Activated naive CD4-positive, alpha-beta T cell (primary cell): ENCODE measurements around the gene SURF6.
"Not testable (repeated sequence)": the region's sequence is repeated elsewhere in the genome, so short reads cannot be mapped to it uniquely, and the experiment has no call there.

Experiments used
- DNase-seq, 4 experiments: peaks; one replicate each; lab custom pipeline; 2025; lab: John Stamatoyannopoulos, UW

The SURF6 gene

DNA sequence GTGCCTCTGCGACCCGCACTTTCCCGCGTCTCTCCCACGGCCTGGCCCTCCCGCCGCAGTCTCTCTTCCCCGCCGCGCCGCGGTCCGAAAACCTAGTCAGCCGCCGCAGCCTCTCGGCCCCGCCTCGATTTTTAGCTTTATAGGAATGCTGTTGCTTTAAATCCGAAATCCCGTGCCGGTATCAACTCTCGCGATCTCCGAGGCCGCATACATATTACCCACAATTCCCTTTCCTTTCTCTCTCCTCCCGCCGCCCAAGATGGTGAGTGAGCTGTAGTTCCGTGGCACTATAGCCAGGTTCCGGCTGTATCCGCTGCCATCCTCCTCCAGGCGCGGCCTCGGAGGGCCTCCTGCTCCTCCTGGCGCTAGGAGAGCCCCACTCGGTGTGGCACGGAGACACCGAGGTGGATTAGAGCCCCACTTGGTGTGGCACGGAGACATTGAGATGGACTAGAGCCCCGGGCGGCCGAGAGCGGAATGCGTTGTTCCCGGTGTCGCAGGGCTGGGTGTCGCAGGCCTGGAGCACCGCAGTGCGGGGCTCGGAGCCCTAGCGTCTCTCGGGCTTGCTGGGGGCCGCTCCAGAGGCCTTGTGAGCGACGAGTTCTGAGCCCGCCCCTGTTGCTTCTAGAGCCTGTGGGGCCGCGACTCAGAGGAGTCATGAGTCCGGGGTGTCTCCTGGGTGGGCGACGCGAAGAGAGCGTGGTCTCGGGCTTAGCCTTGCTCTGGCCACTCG is 12.2 kb upstream of the SURF6 start, which contains the start of the genes MED22 and RPL7A:
Gene MED22, minus strand, starts transcription at position 147 of the 733 bp plus-strand sequence. CDS start 1,469 bp downstream, outside the sequence.
Gene RPL7A, plus strand, starts transcription at position 234 of the 733 bp plus-strand sequence. Its CDS starts 26 bp downstream, at position 260.
- peak; percentile 76 to 80 (median 76) for DNase-seq

DNA sequence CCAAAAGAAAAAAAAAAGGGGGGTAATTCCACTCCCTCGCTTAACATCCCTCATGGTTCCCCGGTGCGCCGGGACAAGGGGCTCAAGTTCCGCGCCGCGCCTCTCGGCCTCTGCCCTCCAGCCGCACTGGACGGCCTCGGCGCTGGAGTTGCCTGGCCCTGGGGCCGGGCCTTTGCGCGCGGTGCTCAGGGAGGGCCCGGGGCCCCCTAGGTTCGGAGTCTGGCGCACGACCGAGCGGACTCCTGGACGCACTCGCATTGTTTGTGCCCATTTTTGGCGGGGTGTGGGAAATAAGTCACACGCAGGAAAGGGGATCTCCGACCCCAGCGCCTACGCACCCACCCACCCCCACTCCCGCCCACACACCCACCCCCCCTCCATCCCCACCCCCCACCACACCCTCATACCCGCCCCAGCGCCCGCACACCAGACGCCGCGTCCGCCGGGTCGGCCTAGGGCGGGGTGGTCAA is 11.6 kb upstream of the SURF6 start:
- peak in 1 of 4 experiments; percentile 46 for DNase-seq

- DNase-seq, result no peak
Measured at GRCh38 chr9:133346021-133346785, 10.2 kb upstream of the SURF6 start.

GRCh38 chr9:133345596-133345995 is 9.6 kb upstream of the SURF6 start:
- DNase-seq, result no peak

DNA sequence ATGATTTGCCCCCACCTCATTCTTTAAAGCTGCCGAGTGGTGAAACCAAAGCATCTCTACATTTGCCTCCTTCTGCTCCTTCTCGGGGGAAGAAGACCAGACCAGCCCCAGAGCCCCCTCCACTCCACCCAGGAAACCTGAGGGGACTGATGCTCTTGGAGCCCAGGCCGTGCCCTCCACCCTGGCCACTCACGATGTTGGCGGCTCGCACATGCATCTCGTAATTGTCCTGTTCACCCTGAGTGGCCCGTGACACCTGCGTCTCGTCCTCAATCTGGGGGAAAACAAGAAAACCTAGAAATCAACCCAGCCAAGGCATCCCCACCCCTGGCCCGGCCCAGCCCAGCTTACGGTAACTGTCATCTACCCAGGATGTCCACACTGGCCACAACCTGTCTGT is 9.0 kb upstream of the SURF6 start:
- no peak for DNase-seq

DNA sequence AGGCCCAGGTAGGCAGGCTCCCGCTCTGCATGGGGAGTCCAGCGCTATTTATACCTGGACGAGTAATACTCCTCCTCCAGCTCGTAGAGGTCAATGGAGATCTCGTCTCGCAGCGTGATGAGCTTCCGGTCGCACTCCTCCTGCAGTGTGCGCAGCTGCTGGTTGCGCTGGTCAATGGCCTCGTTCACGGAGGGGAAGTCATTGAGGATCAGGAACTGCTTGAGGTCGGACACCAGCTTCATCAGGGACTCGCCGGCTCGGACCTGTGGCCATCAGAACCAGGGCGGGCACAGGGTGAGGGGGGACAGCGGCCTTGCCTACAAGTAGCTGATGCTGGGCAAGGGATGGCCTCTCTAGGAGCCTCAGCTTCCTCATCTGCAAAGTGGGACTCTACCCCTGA is 8.1 kb upstream of the SURF6 start:
- DNase-seq, result no peak

GRCh38 chr9:133342570-133342969 is 6.6 kb upstream of the SURF6 start:
- DNase-seq, result no peak

DNA sequence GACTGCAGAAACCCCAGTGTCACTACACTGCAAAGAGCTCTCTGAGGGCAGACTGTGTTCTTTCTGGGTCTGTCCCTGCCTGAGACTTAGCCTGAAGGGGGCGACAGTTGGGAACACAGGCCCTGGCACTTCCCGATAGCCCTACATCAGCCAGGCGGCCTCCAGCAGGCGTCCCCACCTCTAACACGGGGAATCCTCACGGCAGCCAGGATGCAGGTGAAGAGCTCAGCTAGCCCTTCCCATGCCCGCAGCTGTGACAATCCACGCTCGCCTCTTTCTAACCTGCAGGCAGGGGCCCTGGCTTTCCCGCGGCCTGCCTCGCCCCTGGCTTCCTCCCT is 6.0 kb upstream of the SURF6 start:
- no peak for DNase-seq

- DNase-seq, result no peak
Measured at GRCh38 chr9:133341369-133342068, 5.5 kb upstream of the SURF6 start.

GRCh38 chr9:133340916-133341315 is 4.9 kb upstream of the SURF6 start:
- no peak for DNase-seq

- no peak for DNase-seq
Measured at GRCh38 chr9:133340256-133340655, 4.3 kb upstream of the SURF6 start.

DNA sequence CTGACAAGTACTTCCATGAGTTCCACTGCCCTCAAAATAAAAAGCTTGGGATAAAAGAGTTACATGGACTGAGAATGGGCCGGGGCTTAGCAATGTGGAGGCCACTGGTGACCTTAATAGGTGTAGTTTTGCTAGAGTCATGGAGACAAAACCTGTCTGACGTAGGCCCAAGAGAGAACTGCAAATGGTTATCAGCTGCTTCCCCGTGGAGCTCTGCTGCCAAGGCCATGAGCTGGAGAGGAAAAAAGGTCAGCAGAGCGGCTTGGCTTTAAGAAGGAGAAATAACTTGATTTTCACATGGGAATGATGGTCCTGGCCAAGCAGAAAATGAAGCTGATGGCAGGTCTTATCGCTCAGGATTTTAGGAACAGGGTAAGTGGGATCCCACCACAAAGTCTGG is 3.7 kb upstream of the SURF6 start:
- DNase-seq, result no peak

- DNase-seq, result not testable (repeated sequence)
Measured at GRCh38 chr9:133334888-133335287, 1.1 kb downstream of the SURF6 start.

DNA sequence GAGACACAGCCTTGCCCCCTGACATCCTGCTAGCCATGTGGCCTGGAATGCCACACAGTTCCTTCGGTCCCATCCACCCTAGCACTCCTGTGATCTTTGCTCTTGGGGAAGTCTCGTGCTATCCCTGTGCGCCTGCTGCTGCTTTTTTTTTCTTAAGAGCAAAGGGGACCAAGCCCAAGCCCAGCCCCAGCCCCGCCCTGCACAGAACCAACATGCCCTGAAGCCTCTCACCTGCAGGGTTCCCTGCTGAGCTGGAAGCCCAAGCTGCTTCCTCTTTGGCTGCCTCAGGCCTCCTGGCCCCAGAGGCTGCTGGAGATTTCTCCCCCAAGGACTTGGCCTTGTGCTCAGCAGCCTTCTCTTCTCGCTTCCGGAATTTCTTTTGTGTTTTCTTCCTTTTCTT is 1.8 kb downstream of the SURF6 start:
- DNase-seq, result no peak

- DNase-seq, result no peak
Measured at GRCh38 chr9:133333566-133333965, 2.4 kb downstream of the SURF6 start.

GRCh38 chr9:133333011-133333410 is 3.0 kb downstream of the SURF6 start:
- no peak for DNase-seq

- DNase-seq, result no peak
Measured at GRCh38 chr9:133332381-133332730, 3.6 kb downstream of the SURF6 start.

- DNase-seq, result no peak
Measured at GRCh38 chr9:133331641-133332380, 4.2 kb downstream of the SURF6 start.

DNA sequence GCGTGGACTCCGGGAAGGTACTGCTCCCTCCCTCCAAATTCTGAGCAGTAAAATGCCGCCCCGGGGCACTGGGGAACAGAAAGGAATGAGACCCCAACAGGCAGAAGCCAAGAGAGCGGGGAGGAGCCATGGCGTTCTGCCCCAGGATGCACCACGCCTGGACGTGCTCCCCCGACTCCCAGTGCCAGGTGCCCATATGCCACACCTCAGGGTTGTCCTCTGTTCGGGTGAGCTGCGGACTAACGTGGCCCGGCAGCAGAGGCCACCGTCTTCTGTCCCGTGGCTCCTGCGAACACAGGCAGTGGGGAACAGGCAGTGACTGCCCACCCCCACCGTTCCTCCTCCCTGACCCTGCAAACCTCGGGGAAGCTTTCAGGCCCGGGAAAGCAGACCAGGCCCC is 4.8 kb downstream of the SURF6 start:
- DNase-seq, result no peak

DNA sequence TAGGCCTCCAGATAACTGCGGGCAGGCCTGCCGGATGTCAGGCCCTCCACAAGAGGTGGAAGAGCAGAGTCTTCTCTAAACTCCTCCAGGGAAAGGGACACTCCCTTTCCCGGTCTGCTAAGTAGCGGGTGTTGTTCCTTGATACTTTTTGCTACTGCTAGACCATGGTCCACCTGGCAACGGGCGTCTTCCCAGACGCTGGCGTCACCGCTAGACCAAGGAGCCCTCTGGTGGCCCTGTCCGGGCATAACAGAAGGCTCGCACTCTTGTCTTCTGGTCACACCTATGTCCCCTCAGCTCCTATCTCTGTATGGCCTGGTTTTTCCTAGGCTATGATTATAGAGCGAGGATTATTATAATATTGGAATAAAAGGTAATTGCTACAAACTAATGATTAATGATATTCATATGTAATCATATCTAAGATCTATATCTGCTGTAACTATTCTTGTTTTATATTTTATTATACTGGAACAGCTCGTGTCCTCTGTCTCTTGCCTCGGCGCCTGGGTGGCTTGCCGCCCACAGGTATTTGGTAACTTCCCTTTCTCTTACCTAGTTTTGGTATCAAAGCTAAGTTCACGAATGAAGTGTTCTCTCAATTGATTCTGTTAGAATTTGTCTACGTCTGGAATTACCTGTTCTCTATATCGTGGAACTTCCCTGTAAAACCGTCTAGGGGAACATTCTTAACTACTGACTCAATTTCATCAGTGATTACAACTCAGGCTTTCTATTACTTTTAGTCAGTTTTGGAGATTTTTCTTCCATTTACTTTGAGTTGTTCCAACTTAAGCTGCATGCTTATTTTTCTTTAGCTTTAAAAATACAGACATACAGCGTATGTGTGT is 6.5 kb downstream of the SURF6 start:
- not testable (repeated sequence) for DNase-seq
